GM19193 (cell line): ENCODE measurements around the gene ME3.

ENCODE experiments used
- POLR2A ChIP-seq: IDR thresholded peaks from 4 replicates; pipeline ENCODE4 v1.6.1; 2011; ENCODE audit not compliant: insufficient read depth, insufficient read length; ENCODE audit errors: extremely low read depth

Gene ME3

GRCh38 chr11:86438685-86439084 is 233.7 kb downstream of the ME3 start:
- TF ChIP-seq POLR2A: no peak

GRCh38 chr11:86435711-86436110 is 236.7 kb downstream of the ME3 start:
- no peak for TF ChIP-seq POLR2A

GRCh38 chr11:86431258-86431657 is 241.2 kb downstream of the ME3 start:
- no peak for TF ChIP-seq POLR2A

- no peak for TF ChIP-seq POLR2A
Observed at GRCh38 chr11:86427441-86427840, 245.0 kb downstream of the ME3 start.

- no peak for TF ChIP-seq POLR2A
Observed at GRCh38 chr11:86422371-86422770, 250.0 kb downstream of the ME3 start.

GRCh38 chr11:86421946-86422345 is 250.5 kb downstream of the ME3 start:
- no peak for TF ChIP-seq POLR2A

- TF ChIP-seq POLR2A: no peak
Observed at GRCh38 chr11:86418917-86419316, 253.5 kb downstream of the ME3 start.

- TF ChIP-seq POLR2A: no peak
Observed at GRCh38 chr11:86418513-86418912, 253.9 kb downstream of the ME3 start.

- TF ChIP-seq POLR2A: no peak
Observed at GRCh38 chr11:86418106-86418505, 254.3 kb downstream of the ME3 start.

GRCh38 chr11:86416494-86416893 is 255.9 kb downstream of the ME3 start:
- TF ChIP-seq POLR2A: no peak

GRCh38 chr11:86415026-86415425 is 257.4 kb downstream of the ME3 start:
- no peak for TF ChIP-seq POLR2A

GRCh38 chr11:86414032-86414431 is 258.4 kb downstream of the ME3 start:
- no peak for TF ChIP-seq POLR2A

- no peak for TF ChIP-seq POLR2A
Observed at GRCh38 chr11:86408845-86409244, 263.6 kb downstream of the ME3 start.

GRCh38 chr11:86403458-86403857 is 269.0 kb downstream of the ME3 start:
- no peak for TF ChIP-seq POLR2A

GRCh38 chr11:86398106-86398505 is 274.3 kb downstream of the ME3 start:
- no peak for TF ChIP-seq POLR2A

GRCh38 chr11:86397351-86397750 is 275.1 kb downstream of the ME3 start:
- TF ChIP-seq POLR2A: no peak

GRCh38 chr11:86396396-86396795 is 276.0 kb downstream of the ME3 start:
- no peak for TF ChIP-seq POLR2A
